Measurements from ENCODE around the gene ELAVL3.

Gene ELAVL3

GRCh38 chr19:11499890-11500420, 19.1 kb upstream of the ELAVL3 start:
- H3K4me3 Mint-ChIP-seq = no peak overlapping the region
- no peak overlapping the region for H3K27ac Mint-ChIP-seq
- no peaks in the 10 kb centered on the region for H3K9me3 Mint-ChIP-seq
- peaks cover 20% of the 10 kb centered on the region for H3K36me3 Mint-ChIP-seq (ENCODE audit: low read depth)
- no peaks in the 10 kb centered on the region for H3K27me3 Mint-ChIP-seq (ENCODE audit: low read depth)
- peaks cover 11% of the 10 kb centered on the region for H3K4me1 Mint-ChIP-seq (ENCODE audit: low read depth)
- no peak for DNase-seq (ENCODE audit: low spot score)

- Mint-ChIP-seq H3K9me3 (no peaks in the 10 kb centered on the region), H3K27ac (no peak overlapping the region), H3K4me1 (ENCODE audit: low read depth) (peaks cover 4% of the 10 kb centered on the region), H3K4me3 (no peak overlapping the region), H3K36me3 (ENCODE audit: low read depth) (peaks cover 18% of the 10 kb centered on the region), H3K27me3 (ENCODE audit: low read depth) (no peaks in the 10 kb centered on the region)
- no peak for DNase-seq (ENCODE audit: low spot score)
These were observed 18.4 kb upstream of the ELAVL3 start for GRCh38 chr19:11499220-11499726.

GRCh38 chr19:11496391-11497163, 15.7 kb upstream of the ELAVL3 start:
- Mint-ChIP-seq H3K4me3 (no peak overlapping the region), H3K9me3 (no peaks in the 10 kb centered on the region), H3K4me1 (ENCODE audit: low read depth) (peaks cover 4% of the 10 kb centered on the region), H3K36me3 (ENCODE audit: low read depth) (peaks cover 18% of the 10 kb centered on the region), H3K27ac (no peak overlapping the region), H3K27me3 (ENCODE audit: low read depth) (no peaks in the 10 kb centered on the region)
- peak; percentile 43 for DNase-seq (ENCODE audit: low spot score)

GRCh38 chr19:11495885-11496284, 15.0 kb upstream of the ELAVL3 start:
- no peaks in the 10 kb centered on the region for H3K27me3 Mint-ChIP-seq (ENCODE audit: low read depth)
- DNase-seq (ENCODE audit: low spot score) = no peak
- H3K36me3 Mint-ChIP-seq (ENCODE audit: low read depth) = peaks cover 18% of the 10 kb centered on the region
- H3K9me3 Mint-ChIP-seq = no peaks in the 10 kb centered on the region
- H3K4me1 Mint-ChIP-seq (ENCODE audit: low read depth) = peaks cover 4% of the 10 kb centered on the region
- H3K27ac Mint-ChIP-seq = no peak overlapping the region
- no peak overlapping the region for H3K4me3 Mint-ChIP-seq

- Mint-ChIP-seq H3K4me3 (no peak overlapping the region), H3K36me3 (ENCODE audit: low read depth) (peaks cover 18% of the 10 kb centered on the region), H3K27me3 (ENCODE audit: low read depth) (no peaks in the 10 kb centered on the region), H3K9me3 (no peaks in the 10 kb centered on the region), H3K27ac (no peak overlapping the region), H3K4me1 (ENCODE audit: low read depth) (peaks cover 4% of the 10 kb centered on the region)
- no peak for DNase-seq (ENCODE audit: low spot score)
These were observed 14.6 kb upstream of the ELAVL3 start for GRCh38 chr19:11495481-11495880.

GRCh38 chr19:11494634-11495285, 13.9 kb upstream of the ELAVL3 start:
- Mint-ChIP-seq H3K27me3 (ENCODE audit: low read depth) (no peaks in the 10 kb centered on the region), H3K9me3 (no peaks in the 10 kb centered on the region), H3K4me3 (no peak overlapping the region), H3K27ac (no peak overlapping the region), H3K36me3 (ENCODE audit: low read depth) (peaks cover 15% of the 10 kb centered on the region), H3K4me1 (ENCODE audit: low read depth) (no peaks in the 10 kb centered on the region)
- DNase-seq (ENCODE audit: low spot score) = no peak

- Mint-ChIP-seq H3K4me3 (no peak overlapping the region), H3K27me3 (ENCODE audit: low read depth) (no peaks in the 10 kb centered on the region), H3K36me3 (ENCODE audit: low read depth) (peaks cover 10% of the 10 kb centered on the region), H3K9me3 (no peaks in the 10 kb centered on the region), H3K4me1 (ENCODE audit: low read depth) (no peaks in the 10 kb centered on the region), H3K27ac (no peak overlapping the region)
- DNase-seq (ENCODE audit: low spot score) = no peak
These were observed 8.5 kb upstream of the ELAVL3 start for GRCh38 chr19:11489378-11489777.

- no peak overlapping the region for H3K27ac Mint-ChIP-seq
- H3K36me3 Mint-ChIP-seq (ENCODE audit: low read depth) = peaks cover 13% of the 10 kb centered on the region
- no peaks in the 10 kb centered on the region for H3K9me3 Mint-ChIP-seq
- peaks cover 3% of the 10 kb centered on the region for H3K27me3 Mint-ChIP-seq (ENCODE audit: low read depth)
- peaks cover 8% of the 10 kb centered on the region for H3K4me1 Mint-ChIP-seq (ENCODE audit: low read depth)
- no peak for DNase-seq (ENCODE audit: low spot score)
- H3K4me3 Mint-ChIP-seq = no peak overlapping the region
These were observed 6.0 kb upstream of the ELAVL3 start for GRCh38 chr19:11486661-11487503.

GRCh38 chr19:11485245-11485837, 4.5 kb upstream of the ELAVL3 start:
- no peak overlapping the region for H3K4me3 Mint-ChIP-seq
- H3K4me1 Mint-ChIP-seq (ENCODE audit: low read depth) = peaks cover 9% of the 10 kb centered on the region
- H3K27ac Mint-ChIP-seq = peak overlapping the region; percentile 38
- H3K9me3 Mint-ChIP-seq = no peaks in the 10 kb centered on the region
- peaks cover 13% of the 10 kb centered on the region for H3K27me3 Mint-ChIP-seq (ENCODE audit: low read depth)
- peaks cover 10% of the 10 kb centered on the region for H3K36me3 Mint-ChIP-seq (ENCODE audit: low read depth)
- DNase-seq (ENCODE audit: low spot score) = no peak

- Mint-ChIP-seq H3K36me3 (ENCODE audit: low read depth) (peaks cover 9% of the 10 kb centered on the region), H3K27ac (no peak overlapping the region), H3K27me3 (ENCODE audit: low read depth) (peaks cover 20% of the 10 kb centered on the region), H3K9me3 (no peaks in the 10 kb centered on the region), H3K4me1 (ENCODE audit: low read depth) (peaks cover 14% of the 10 kb centered on the region), H3K4me3 (peak overlapping the region; percentile 63)
- no peak for DNase-seq (ENCODE audit: low spot score)
These were observed 2.7 kb upstream of the ELAVL3 start for GRCh38 chr19:11483366-11484111.

GRCh38 chr19:11482384-11483050, 1.7 kb upstream of the ELAVL3 start:
- DNase-seq (ENCODE audit: low spot score) = peak; percentile 88
- Mint-ChIP-seq H3K27me3 (ENCODE audit: low read depth) (peaks cover 30% of the 10 kb centered on the region), H3K4me3 (peak overlapping the region; percentile 75), H3K36me3 (ENCODE audit: low read depth) (peaks cover 9% of the 10 kb centered on the region), H3K27ac (peak overlapping the region; percentile 69), H3K9me3 (no peaks in the 10 kb centered on the region), H3K4me1 (ENCODE audit: low read depth) (peaks cover 16% of the 10 kb centered on the region)

GRCh38 chr19:11481534-11482383, 913 bp upstream of the ELAVL3 start:
- peak; percentile 86 for DNase-seq (ENCODE audit: low spot score)
- H3K4me1 Mint-ChIP-seq (ENCODE audit: low read depth) = peaks cover 16% of the 10 kb centered on the region
- H3K27me3 Mint-ChIP-seq (ENCODE audit: low read depth) = peaks cover 37% of the 10 kb centered on the region
- H3K27ac Mint-ChIP-seq = peak overlapping the region; percentile 69
- H3K4me3 Mint-ChIP-seq = peak overlapping the region; percentile 75
- no peaks in the 10 kb centered on the region for H3K9me3 Mint-ChIP-seq
- peaks cover 9% of the 10 kb centered on the region for H3K36me3 Mint-ChIP-seq (ENCODE audit: low read depth)

Measured in T-helper 2 cell treated with Interferon-gamma antibody and Interleukin-4, amounts not matched to agents 5 μg/mL and 100 μg/mL, for 36 hours (primary cell).